NCI-H446 (cell line): ENCODE data around the gene CYTH1.
A peak's percentile ranks its signal among the peaks of the same experiment; 100 is the strongest.

Experiments used
- DNase-seq, 2 experiments: peaks; one replicate each; lab custom pipeline; 2025; lab: John Stamatoyannopoulos, UW

The CYTH1 gene

DNA sequence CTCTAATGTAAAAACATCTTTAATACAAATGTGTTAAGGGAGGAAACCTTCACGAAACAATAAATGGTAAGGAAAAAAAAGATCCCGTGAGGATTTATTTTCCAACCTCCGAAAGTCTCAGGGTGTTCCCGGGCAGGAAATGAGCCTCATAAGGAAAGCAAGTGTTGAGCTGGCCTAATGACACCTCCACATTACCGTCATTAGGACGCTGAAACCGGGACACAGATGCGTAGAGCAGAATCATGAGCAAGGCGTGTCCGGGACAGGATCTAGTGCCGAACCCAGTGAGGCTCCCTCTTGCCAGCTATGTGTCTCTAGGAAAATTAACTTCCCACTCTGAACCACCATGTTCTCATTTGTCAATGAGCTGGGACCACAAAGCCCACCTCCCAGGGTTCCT is 22.7 kb upstream of the CYTH1 start:
- DNase-seq, result no peak

DNA sequence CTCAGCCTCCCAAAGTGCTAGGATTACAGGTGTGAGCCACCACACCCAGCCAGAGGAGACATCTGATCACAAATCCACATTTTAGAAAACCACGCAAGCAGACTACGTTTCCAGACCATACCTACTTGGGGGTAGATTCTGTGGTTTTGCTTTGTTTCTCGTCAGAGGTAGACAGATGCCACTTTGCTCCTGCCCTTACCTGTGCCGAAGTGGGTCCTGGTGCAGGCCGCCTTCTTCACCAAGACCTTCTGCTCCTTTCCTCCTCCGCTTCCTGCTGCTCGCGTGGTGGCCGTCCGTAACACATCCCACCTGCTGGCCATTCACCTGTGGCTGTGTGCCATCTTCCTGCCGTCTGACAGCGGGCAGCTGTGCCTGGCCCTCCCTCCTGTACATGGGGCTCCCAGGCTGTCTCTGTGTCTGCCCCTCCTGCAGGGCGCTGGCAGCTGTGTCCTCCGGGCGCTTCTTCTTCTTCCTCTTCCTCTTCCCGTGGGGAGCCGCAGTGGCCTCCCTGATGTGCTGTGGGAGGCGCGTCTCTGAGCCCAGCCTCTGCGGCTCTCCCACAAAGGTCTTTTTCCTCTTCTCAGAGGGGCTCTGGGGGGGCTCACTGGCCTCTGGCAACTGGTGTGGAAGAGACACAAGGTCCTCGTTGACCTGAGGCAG is 21.2 kb upstream of the CYTH1 start:
- no peak for DNase-seq

DNA sequence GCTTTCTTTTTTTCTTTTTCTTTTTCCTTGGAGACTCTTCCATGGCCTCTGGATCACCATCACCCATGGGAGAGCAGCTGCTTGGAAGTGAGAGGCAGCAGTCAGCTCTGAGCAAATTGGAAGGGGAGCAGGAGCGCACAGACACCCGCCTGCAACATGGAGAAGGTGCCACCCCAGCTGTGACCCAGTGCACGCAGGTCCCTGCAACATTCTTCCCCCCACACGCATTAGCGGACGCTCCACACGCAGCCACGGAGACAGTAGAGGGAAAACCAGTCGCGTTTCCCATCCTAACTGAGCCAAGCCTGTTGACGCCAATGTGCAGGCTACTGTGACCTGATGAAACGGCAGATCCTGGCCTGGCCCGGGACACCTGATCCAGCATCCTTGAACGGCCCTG is 20.4 kb upstream of the CYTH1 start:
- DNase-seq, result no peak

DNA sequence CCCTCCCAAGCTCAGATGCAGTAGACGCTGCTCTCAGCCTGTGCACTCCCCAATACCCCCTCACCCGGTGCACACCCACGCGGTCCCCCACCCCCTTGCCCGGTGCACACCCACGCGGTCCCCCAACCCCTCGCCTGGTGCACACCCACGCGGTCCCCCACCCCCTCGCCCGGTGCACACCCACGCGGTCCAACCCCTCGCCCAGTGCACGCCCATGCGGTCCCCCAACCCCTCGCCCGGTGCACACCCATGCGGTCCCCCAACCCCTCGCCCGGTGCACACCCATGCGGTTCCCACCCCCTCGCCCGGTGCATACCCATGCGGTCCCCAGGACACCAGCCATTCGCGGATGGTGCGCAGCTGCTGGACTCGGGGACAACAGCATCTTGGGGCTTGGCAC is 19.9 kb upstream of the CYTH1 start:
- no peak for DNase-seq

DNA sequence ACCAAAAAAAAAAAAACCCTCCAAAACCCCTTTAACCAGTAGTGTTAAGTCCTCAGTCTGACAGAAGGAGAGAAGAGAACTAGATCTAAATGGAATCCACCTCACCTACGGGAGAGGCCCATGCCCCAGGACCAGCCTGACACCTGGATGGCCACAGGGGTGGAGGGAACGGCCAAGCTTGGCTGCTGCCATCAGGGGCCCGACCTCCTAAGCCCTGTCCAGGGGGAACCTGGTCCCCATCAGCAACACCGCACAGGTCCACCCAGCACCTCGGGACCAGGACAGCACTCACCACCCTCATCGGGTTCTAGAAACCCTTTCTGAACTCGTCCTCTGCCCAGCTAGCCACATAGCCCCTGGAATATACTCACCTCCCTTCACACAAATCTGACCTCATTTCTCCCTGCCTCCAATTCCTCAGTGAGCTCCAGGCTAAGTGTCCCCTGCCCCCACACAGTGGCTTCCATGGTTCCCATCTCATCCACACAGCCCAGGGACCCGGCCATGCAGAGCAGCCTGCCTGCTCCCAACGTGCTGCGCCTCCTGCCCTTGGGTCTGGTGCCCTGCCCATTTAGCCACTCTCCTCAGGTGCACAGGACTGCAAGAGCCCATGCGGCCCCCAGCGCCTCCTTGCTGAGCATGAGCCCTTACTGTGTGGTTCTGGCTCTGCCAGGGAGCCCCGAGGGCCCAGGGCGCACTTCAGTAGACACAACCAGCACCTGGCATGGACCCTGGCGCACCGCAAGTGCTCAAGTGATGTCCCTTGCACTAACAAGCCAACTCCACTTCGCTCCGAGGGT is 18.3 kb upstream of the CYTH1 start:
- no peak for DNase-seq

DNA sequence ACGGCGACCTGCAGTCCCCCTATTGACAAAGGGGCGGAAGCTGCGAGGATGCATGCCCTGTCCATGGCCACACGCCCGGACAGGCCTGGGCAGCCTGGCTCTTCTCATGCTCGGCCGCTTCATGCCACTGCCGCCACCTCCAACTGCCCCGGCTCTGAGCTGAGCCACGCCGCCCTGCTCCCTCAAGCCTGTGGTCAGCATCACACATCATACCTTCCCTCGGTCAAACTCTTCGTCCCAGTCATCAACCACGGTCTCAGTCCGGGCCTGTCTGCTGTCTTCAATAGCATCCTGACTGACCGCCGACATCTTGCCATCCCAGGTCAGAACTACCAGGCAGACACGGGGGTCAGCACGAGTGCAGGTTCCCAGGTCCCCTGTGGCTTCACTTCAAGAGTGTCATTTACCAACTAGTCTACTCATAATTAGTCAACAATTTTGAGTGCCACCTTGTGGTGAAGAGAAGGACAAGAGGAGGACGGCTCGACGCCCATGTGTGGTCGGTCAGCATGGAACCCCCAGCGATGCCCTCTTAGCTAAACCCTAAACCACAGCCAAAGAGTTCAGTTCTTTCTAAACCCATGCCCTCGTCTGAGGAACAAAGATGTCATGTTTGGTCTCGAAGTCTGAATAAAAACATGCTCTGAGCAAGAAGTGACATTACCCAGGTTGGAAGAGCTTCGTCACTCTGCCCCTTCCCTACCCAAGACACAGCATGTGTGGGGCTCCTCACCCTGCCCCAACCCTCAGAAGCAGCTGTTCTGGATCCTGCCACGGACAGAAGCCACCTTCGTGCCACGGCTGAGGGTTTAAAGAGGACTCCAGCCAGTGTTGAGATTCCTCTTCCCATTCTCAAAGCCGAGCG is 16.9 kb upstream of the CYTH1 start:
- no peak for DNase-seq

DNA sequence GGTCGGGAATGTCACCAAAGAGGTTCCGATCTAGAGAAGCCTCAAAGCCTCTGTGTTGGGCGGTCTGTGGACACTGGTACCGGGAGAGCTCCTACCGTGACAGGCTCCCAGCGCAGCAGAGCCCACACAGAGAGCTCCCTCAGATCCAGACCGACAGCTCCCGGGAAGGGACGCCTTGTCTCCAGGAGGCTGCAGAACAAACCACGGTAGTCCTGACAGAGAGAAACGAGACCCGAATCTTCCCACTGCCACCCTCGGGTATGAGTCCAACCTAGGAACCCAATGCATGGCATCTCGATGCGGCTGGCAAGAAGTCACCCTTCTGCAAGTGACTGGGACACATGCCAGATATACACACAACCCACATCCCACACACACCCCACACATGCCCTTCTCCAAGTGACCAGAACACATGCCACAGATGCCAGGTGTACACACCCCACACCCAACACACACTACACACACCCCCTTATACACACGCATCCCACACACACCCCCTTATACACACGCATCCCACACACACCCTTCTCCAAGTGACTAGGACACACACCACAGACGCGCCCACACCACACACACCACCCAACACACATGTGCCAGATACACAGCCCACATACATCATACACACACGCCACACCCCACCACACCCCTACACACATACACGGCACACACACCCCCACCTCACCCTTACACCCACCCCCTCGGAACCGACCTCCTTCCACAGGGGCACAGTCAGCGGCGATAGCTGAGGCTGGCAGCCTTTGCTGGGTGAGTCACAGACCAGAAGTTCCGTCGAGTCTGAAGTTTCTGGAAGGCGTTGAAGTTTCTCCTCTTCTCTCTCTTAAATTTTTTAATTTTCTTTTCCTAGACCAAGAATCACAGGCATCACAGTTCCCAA is 15.9 kb upstream of the CYTH1 start:
- no peak for DNase-seq

DNA sequence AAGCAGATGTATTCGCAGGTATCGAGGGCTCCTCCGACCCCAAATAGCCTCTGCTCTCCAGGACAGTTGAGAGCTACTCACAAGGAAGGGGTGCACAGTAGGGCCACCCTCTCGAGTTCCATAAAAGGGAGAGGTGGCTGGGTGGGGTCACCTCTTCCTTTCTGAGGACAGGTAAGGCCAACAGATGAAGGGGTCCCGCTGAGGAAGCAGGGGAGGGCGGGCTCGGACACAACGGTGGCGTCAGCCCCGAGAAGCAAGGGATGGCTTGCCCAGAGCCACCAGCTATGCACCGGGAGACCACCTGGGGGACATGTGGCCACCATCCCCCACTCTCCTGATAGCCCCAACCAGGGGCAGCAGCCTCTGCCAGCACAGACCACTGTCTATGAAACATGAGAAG is 15.1 kb upstream of the CYTH1 start:
- DNase-seq, result no peak

DNA sequence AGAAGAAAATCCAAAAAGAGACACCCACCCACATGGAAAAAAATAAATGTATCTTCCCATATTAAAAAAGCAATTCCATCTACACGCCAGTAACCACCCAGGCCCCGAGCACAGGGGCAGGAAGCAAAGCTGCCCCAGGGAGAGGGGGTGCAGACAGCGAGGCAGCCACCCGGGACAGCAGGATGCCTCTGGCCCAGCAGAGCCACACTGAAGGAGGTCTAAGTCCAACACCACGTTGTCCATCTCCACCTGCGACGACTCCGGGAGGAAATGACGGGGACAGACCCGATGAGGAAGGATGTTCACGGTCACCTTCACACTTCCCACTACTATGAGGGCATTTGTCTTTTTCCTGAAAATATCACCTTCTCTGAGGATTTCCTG is 14.4 kb upstream of the CYTH1 start:
- DNase-seq, result no peak

DNA sequence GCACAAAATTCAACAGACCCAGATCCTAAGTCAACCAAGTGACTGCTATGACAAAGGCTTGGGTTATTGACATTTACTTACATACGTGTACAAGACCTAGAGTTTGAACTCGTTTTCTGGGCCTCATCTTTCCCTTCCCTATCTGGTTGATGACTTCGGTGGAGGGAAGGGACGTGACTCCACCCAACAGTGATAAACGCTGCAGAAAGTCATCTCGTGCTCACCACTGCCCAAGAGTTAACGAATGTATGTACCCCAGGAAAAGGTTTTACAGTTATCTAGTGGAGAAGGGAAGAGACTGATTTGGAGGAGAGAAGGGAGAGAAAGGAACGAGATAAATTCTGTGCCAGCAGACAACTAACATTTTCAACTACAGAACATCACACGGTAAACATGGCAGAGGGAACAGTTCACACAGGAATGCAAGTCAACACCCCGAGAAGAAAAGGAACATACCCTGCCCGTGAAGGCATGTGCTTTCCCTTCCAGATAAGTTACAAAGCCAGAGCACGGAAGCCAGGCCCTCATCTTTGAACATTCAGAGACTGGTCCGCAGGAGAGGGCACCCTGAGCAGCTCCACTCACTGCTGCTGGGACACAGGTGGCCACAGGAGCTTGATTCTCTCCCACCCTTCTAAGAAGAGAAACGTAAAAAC is 13.9 kb upstream of the CYTH1 start:
- DNase-seq, result no peak

DNA sequence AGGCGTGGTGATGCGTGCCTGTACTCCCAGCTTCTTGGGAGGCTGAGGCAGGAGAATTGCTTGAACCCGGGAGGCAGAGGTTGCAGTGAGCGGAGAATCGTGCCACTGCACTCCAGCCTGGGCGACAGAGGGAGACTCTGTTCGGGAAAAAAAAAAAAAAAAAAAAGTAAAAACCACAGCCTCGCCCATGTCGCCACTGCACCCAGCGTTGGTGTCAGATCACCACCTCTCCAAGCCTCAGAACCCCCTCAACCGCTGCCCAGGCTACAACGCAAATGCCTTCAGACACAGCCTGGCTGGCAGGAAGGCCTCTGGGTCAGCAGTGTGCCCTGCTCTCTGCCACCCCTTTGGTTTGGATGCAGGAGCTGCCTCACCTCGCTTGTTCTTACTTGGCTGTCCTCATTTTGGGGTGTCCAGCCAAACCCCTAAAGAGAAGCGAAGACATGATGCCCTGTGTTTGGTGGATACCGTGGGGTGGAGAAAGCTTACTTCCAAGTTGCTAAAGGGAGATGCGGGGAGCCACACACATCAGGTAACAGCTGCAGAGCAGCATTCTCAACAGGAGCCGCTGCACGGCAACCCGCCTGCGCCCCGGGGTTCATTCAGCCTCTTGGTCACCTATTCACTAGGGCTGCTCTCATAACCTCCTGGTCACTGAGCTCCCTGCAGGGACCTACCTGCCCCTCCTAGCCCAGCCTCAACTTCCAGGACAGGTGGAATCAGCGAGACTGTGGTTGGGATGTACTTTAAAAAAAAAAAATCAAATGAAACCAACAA is 13.0 kb upstream of the CYTH1 start:
- no peak for DNase-seq

DNA sequence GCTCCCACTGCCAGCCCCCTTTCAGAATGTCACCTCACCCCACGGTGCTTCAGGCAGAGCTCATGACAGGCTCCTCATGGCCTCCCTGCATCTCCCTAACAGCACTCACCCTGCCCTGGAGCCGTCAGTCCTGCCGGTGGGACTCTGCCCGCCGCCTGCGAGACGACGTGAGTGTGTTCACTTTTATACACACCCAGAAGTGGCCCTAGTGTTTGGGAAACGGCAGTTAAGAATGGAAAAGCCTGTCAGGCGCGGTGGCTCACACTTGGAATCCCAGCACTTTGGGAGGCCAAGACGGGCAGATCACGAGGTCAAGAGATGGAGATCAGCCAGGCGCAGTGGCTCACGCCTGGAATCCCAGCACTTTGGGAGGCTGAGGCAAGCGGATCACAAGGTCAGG is 12.3 kb upstream of the CYTH1 start:
- DNase-seq, result no peak

DNA sequence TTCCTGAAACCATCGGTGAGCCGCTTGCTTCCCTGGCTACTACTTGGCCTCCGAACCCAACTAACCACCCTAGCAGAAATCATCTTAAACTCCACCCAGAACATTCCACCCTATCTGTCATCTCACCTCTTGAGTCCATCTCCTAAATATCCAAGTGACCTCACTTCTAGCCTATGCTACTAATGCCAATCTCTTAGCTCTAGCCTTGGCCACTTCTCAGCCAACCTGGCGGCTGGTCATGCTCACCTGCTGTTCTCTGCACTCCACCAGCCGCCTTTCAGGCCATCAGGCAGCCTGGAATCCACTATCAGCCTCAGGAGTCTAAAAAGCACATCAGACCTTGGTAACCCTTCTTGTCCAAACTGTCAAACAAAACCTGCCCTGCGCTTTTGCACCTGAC is 11.9 kb upstream of the CYTH1 start:
- DNase-seq, result no peak

DNA sequence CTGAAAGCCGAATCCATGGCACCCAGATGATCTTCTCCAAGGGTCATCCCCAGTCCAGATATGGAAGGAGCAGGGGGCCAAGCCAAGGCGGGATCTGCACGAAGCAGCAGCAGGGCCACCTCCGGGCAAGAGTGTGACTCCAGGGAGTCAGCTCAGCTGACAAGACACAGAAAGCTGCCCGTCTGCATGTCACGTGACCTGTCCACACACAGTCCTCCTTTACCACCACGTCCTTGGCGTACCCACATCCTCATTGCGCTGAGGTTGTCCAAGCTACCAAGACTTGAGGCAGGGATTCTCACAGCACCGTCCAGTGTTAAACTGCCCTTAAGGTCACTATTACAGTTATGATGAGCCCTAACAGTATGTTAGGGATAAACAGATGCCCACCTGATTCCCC is 11.3 kb upstream of the CYTH1 start:
- DNase-seq, result no peak

DNA sequence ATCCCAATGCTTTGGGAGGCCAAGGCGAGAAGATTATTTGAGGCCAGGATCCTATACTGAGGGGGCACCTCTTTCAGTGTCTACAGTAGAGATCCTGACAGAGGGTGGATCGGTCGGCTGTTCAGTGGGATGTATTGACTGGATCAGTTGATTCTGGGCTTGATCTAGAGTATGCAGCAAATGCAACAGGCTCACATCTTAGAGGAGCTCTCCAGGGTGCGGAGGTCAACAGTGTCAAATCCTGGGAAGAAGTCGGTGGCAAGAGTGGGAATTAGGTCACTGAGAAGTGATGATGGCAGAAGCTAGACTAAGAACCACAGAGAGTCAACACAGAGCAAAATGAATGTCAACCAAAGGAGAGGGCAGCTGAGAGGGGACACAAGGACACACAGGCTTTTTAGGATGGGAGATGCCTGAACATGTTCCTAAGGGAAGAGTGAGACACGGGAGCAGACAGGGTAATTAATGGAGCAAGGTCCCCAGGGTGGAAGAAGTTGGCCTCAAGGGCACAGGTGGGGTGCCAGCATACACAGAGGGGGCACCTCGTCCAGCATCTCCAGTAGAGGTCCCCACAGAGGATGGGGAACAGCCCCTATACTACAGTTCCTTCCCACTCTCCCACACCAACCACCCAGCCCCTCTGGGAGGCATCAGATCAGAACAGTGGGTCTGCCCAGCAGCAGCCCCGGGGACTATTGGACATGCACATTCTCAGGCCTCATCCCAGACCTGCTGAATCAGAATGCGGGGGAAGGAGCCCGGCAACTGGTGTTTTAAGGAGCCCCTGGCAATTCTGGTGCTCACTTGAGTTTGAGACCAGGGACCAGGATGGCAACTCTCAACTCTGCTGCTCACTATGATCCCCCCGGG is 10.0 kb upstream of the CYTH1 start:
- no peak for DNase-seq

DNA sequence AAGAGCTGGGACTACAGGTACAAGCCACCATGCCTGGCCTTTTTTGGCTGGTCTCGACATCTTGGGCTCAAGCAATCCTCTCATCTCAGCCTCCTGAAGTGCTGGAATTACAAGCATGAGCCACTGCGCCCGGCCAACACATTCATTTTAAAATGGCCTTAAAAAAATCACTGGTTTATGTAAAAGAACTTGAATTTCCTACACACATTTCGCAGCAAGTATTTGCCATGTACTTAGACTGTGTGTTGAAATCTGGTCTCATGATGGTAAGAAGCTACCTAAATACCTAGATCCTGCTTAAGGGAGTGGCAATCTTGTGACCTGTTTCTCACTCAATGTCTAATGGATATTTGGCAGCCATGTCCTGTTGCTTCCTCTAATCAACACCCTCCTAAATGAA is 8.5 kb upstream of the CYTH1 start:
- no peak for DNase-seq

DNA sequence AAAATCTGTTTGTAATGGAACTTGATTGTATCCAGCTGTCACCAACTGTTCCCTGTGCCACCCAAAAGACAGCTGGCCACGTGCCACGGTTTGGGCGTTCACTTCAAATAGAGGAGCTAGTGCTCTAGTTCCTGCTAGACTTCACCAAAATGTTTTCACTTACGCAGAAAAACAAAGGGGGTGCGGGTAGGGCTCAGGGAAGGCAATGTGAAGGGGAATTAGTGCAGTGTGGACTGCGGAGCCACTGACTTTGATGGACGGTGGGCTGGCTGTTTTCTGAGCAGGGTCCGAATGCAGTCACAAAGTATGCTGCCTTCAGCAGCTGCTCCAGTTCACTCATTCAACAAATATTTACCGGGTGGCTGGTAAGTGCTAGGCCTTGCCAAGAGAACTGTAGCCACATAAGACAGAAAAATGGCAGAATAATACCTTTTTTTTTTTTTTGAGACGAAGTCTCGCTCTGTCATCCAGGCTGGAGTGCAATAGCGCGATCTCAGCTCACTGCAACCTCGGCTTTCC is 7.6 kb upstream of the CYTH1 start:
- peak; percentile 82 to 84 for DNase-seq

DNA sequence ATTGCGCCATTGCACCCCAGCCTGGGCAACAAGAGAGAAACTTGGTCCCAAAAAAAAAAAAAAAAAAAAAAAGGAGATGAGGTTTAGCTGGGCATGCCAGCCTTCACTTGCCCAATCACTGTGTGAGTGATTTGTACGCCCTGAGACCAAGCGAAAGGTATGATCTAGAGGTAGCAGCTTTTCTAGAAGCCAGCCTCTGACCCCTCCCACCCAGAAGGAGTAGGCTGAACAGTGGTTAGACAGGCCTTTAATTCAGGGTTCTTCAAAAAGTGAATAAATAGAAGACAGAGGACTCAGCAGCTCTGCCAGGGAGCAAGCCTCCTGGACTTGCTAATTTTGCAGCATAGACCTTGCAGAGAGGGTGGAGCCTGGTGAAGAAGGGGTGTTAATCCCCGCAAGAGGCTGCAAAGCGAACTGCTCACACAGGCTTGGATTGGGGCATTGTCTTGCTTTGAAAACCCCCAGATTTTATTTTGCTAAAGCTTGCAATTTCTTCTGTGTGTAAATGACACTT is 7.1 kb upstream of the CYTH1 start:
- DNase-seq, result no peak

DNA sequence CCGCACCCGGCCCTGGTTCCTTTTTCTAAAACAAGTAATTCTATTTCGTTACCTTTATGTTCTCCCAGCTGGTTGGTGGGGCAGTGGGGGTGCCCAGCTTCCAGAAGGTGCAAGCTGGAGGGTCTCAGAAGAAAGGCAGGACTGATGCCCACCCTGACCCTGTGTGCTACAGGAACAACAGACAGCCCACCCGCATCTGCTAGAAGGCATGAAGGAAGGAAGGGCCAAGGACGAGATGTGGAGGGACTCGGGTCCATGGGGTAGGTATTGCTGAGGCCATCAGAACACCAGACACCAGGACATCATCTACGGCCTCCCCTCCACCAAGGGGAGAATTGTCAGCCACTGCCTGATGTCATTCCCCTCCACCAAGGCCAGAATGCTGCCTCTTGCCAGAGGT is 6.4 kb upstream of the CYTH1 start:
- no peak for DNase-seq
